Endothelial cell of umbilical vein (primary cell): ENCODE data around the gene CXXC5. TPM values are rescaled to one million over a fixed set of nuclear protein-coding genes. Genes with fewer than 3 reads are reported as not detected.

Source experiments
- BruUV-seq: library from RNA; stranded (reverse); fragments of 400-500 nt; replicated peaks from 2 replicates; lab custom pipeline; 2021; lab: Mats Ljungman, UMichigan
- CTCF ChIA-PET: fragments of 300-600, 350-600 bp; sonication (Branson Sonifier 250); formaldehyde crosslinking; loops from one replicate; lab custom pipeline; 2021; ENCODE audit warnings: antibody characterized with exemption, inconsistent platforms; lab: Charles Lee
- POLR2A ChIA-PET: fragments of 300-600, 350-600 bp; sonication (Branson Sonifier 250); formaldehyde crosslinking; loops from one replicate; lab custom pipeline; 2021; ENCODE audit warnings: antibody characterized with exemption, inconsistent platforms; lab: Charles Lee
- DNase-seq: peaks from one replicate; pipeline ENCODE4 v3.0.0-alpha.2; 2011; ENCODE audit warnings: low read depth, low spot score
- FAIRE-seq: peaks from 2 replicates; lab custom pipeline; 2011; peaks lifted over from hg19 to GRCh38; lab: Jason Lieb, UNC
- H2AFZ ChIP-seq: 2 replicates; pipeline ENCODE4 v1.6.0; 2012; ENCODE audit warnings: low read depth, low read length, control low read depth, inconsistent platforms
- H3K27ac ChIP-seq: 2 replicates; pipeline ENCODE4 v1.5.1; 2011; ENCODE audit warnings: low read depth, mild to moderate bottlenecking, control low read depth, low read length, moderate library complexity; ENCODE audit not compliant: insufficient read depth
- H3K27me3 ChIP-seq, 2 experiments: 2 replicates each; pipeline versions ENCODE4 v1.6.0 to v1.6.1; 2011; ENCODE audit warnings: low read length in 2 of 2, mixed read lengths in 1 of 2; ENCODE audit not compliant: control insufficient read depth in 2 of 2, insufficient read depth in 2 of 2
- H3K36me3 ChIP-seq, 2 experiments: 2 replicates in 1 of 2; 3 replicates in 1 of 2; pipeline ENCODE4 v1.5.1; 2011; ENCODE audit warnings: low read length in 2 of 2, mild to moderate bottlenecking in 1 of 2, moderate library complexity in 1 of 2; ENCODE audit not compliant: control insufficient read depth in 2 of 2, insufficient read depth in 2 of 2; ENCODE audit errors: extremely low read depth in 1 of 2
- H3K4me1 ChIP-seq: 3 replicates; pipeline ENCODE4 v1.5.1; 2011; ENCODE audit warnings: mild to moderate bottlenecking, low read length; ENCODE audit not compliant: control insufficient read depth, insufficient read depth; ENCODE audit errors: extremely low read depth
- H3K4me2 ChIP-seq: 2 replicates; pipeline ENCODE4 v1.6.1; 2011; ENCODE audit warnings: low read length, control low read depth, mixed read lengths; ENCODE audit not compliant: insufficient read depth
- H3K4me3 ChIP-seq, 3 experiments: fragments of 200-600 bp in 1 of 3; sonication (generic), shearing (Covaris generic) in 1 of 3; replicated peaks in 1 of 3; 2 replicates each; pipeline ENCODE4 v1.5.1; 2011 to 2016; ENCODE audit warnings: control low read depth in 3 of 3, low read length in 3 of 3, mild to moderate bottlenecking in 2 of 3, inconsistent platforms in 1 of 3, low read depth in 1 of 3, moderate library complexity in 1 of 3; ENCODE audit not compliant: insufficient read depth in 1 of 3
- H3K79me2 ChIP-seq: 2 replicates; pipeline ENCODE4 v1.6.0; 2012; ENCODE audit warnings: low read length, inconsistent platforms; ENCODE audit not compliant: control insufficient read depth, insufficient read depth
- H3K9ac ChIP-seq: replicated peaks from 2 replicates; pipeline ENCODE3; 2011; ENCODE audit warnings: low read length, control low read depth; ENCODE audit not compliant: insufficient read depth; ENCODE audit errors: extremely low read depth
- H3K9me1 ChIP-seq: replicated peaks from 3 replicates; pipeline ENCODE4 v1.6.0; 2011; ENCODE audit warnings: mild to moderate bottlenecking, low read length; ENCODE audit not compliant: control insufficient read depth, insufficient read depth; ENCODE audit errors: extremely low read depth
- H3K9me3 ChIP-seq: replicated peaks from 2 replicates; pipeline ENCODE4 v1.5.1; 2012; ENCODE audit warnings: low read length, inconsistent platforms; ENCODE audit not compliant: control insufficient read depth, insufficient read depth
- H4K20me1 ChIP-seq: replicated peaks from 2 replicates; pipeline ENCODE3; 2011; ENCODE audit warnings: mild to moderate bottlenecking, low read length; ENCODE audit not compliant: control insufficient read depth, insufficient read depth; ENCODE audit errors: extremely low read depth
- EZH2 ChIP-seq: IDR thresholded peaks from 2 replicates; pipeline ENCODE4 v1.6.1; 2012; ENCODE audit warnings: borderline replicate concordance, low read depth, mild to moderate bottlenecking, moderate library complexity, low read length, inconsistent platforms; ENCODE audit not compliant: severe bottlenecking
- FOS ChIP-seq: IDR thresholded peaks from 2 replicates; pipeline ENCODE4 v1.6.1; 2011; ENCODE audit warnings: mild to moderate bottlenecking, low read length, moderate library complexity, borderline replicate concordance; ENCODE audit not compliant: insufficient read depth
- GATA2 ChIP-seq: IDR thresholded peaks from 2 replicates; pipeline ENCODE4 v1.7.0; 2011; ENCODE audit warnings: low read depth, mild to moderate bottlenecking, moderate library complexity, mixed read lengths, low read length; ENCODE audit not compliant: insufficient read length, insufficient read depth
- JUN ChIP-seq: IDR thresholded peaks from 2 replicates; pipeline ENCODE4 v1.6.1; 2011; ENCODE audit warnings: borderline replicate concordance, low read depth; ENCODE audit not compliant: insufficient read length, insufficient read depth
- MYC ChIP-seq: IDR thresholded peaks from one replicate; pipeline ENCODE4 v1.6.1; 2011; ENCODE audit warnings: mild to moderate bottlenecking, low read depth, low read length
- POLR2A ChIP-seq: IDR thresholded peaks from 2 replicates; pipeline ENCODE4 v1.6.1; 2012; ENCODE audit warnings: low read depth, mild to moderate bottlenecking, control low read depth, low read length
- POLR2AphosphoS5 ChIP-seq: IDR thresholded peaks from 2 replicates; pipeline ENCODE4 v1.6.1; 2012; ENCODE audit warnings: low read depth, mild to moderate bottlenecking, control low read depth, low read length, moderate library complexity; ENCODE audit not compliant: insufficient read depth
- dilution Hi-C: fragments of 300-500 bp; cut with MboI; formaldehyde crosslinking; loops from one replicate; pipeline ENCODE4 v1.15.0; 2019; ENCODE audit warnings: low sequenced_read_pairs; ENCODE audit not compliant: extremely low pct_ligation_motif_present
- intact Hi-C: fragments of 100-400 bp; cut with micrococcal nuclease; formaldehyde crosslinking; loops from one replicate; pipeline ENCODE4 v1.10.0; 2022
- polyA plus RNA-seq, 4 experiments: library from polyadenylated mRNA; depleted of rRNA in 3 of 4; stranded (reverse) in 3 of 4; unstranded in 1 of 4; fragments of >200 nt; gene quantifications; 2 replicates each; pipeline versions ENCODE4 v1.2.1 to v1.2.3, GENCODE V29; 2011 to 2012; ENCODE audit warnings: missing spikeins in 1 of 4
- total RNA-seq: library from RNA; stranded (reverse); gene quantifications from 2 replicates; pipeline ENCODE4 v1.2.3, GENCODE V29; 2021
- TF ChIP-seq, protein P1 (sequence below): IDR thresholded peaks from 2 replicates; pipeline ENCODE4 v1.6.1; 2011; ENCODE audit not compliant: insufficient read depth, insufficient read length
- TF ChIP-seq, protein P2 (sequence below), 2 donors: IDR thresholded peaks; 1 replicate in 1 of 2; 2 replicates in 1 of 2; pipeline ENCODE4 v1.5.1; 2011; ENCODE audit warnings: low read length in 2 of 2, mild to moderate bottlenecking in 2 of 2, moderate library complexity in 2 of 2, control low read depth in 1 of 2, inconsistent platforms in 1 of 2, low read depth in 1 of 2; ENCODE audit not compliant: insufficient read depth in 1 of 2; ENCODE audit errors: extremely low read depth in 1 of 2

CXXC5 gene
- total and polyA plus RNA-seq, 2 donors (not counting 3 experiments of a cell fraction or from before 2014, with no cell fraction given) = 2.7 to 5.5 TPM

DNA sequence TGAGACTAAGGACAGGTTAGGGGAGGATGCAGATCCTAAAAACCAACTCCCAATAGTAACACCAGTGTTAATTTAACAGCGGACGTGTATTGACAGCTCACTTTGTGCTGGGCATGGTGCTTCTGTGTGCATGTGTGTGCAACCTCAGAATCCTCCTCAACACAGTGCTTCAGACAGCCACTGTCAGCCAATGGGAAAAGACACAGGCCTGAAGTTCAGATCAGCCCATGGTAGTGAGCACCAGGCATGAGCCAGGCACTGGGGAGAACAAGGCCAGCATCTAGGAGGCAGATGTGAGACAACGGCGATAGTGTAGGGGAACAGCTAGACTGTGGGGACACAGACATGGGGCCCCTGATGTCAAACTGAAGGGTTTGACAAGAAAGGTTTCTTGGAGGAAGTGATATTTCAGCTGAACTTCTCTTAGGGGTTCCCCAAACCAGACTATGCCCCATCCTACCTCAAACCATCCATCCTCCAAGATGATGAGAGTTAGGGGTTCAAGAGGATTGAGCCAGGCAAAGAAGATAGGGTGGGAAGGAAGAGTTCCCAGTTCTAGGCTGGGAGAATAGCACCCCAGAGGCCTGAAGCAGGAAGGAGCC, 75.9 kb downstream of the CXXC5 start:
- dilution Hi-C loops (no loop called here), intact Hi-C loops (no loop called here)
- H3K79me2 ChIP-seq = no peaks in the 10 kb centered on the region
- FAIRE-seq (peak; percentile 33), DNase-seq (no peak)
- no peaks in the 10 kb centered on the region for H3K36me3 ChIP-seq
- no peaks in the 10 kb centered on the region for H3K9me1 ChIP-seq
- TF ChIP-seq FOS (no peak), POLR2AphosphoS5 (no peak), JUN (no peak), MYC (no peak), GATA2 (no peak), EZH2 (no peak), POLR2A (no peak)
- TF ChIP-seq, protein P1, sequence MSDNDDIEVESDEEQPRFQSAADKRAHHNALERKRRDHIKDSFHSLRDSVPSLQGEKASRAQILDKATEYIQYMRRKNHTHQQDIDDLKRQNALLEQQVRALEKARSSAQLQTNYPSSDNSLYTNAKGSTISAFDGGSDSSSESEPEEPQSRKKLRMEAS = no peak
- TF ChIP-seq, protein P2, sequence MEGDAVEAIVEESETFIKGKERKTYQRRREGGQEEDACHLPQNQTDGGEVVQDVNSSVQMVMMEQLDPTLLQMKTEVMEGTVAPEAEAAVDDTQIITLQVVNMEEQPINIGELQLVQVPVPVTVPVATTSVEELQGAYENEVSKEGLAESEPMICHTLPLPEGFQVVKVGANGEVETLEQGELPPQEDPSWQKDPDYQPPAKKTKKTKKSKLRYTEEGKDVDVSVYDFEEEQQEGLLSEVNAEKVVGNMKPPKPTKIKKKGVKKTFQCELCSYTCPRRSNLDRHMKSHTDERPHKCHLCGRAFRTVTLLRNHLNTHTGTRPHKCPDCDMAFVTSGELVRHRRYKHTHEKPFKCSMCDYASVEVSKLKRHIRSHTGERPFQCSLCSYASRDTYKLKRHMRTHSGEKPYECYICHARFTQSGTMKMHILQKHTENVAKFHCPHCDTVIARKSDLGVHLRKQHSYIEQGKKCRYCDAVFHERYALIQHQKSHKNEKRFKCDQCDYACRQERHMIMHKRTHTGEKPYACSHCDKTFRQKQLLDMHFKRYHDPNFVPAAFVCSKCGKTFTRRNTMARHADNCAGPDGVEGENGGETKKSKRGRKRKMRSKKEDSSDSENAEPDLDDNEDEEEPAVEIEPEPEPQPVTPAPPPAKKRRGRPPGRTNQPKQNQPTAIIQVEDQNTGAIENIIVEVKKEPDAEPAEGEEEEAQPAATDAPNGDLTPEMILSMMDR (IDR thresholded peaks at IDR 0.05; ENCODE audit: extremely low read depth in 1 of 2, insufficient read depth in 1 of 2, low read depth in 1 of 2, low read length in 2 of 2) = no peak
- H3K9me3 ChIP-seq = no peaks in the 10 kb centered on the region
- H3K9ac ChIP-seq = no peak overlapping the region
- no peak overlapping the region for H2AFZ ChIP-seq
- no peak overlapping the region for H3K27ac ChIP-seq
- no peak overlapping the region for H3K4me2 ChIP-seq
- H3K4me3 ChIP-seq = no peak overlapping the region
- no peaks in the 10 kb centered on the region for H4K20me1 ChIP-seq
- BruUV-seq = no TSS peak
- H3K4me1 ChIP-seq = peaks cover 11% of the 10 kb centered on the region
- POLR2A ChIA-PET = no interaction called here
- CTCF ChIA-PET = no interaction called here
- H3K27me3 ChIP-seq = no peaks in the 10 kb centered on the region
